ENCODE data around the gene PLCD1.

DNA sequence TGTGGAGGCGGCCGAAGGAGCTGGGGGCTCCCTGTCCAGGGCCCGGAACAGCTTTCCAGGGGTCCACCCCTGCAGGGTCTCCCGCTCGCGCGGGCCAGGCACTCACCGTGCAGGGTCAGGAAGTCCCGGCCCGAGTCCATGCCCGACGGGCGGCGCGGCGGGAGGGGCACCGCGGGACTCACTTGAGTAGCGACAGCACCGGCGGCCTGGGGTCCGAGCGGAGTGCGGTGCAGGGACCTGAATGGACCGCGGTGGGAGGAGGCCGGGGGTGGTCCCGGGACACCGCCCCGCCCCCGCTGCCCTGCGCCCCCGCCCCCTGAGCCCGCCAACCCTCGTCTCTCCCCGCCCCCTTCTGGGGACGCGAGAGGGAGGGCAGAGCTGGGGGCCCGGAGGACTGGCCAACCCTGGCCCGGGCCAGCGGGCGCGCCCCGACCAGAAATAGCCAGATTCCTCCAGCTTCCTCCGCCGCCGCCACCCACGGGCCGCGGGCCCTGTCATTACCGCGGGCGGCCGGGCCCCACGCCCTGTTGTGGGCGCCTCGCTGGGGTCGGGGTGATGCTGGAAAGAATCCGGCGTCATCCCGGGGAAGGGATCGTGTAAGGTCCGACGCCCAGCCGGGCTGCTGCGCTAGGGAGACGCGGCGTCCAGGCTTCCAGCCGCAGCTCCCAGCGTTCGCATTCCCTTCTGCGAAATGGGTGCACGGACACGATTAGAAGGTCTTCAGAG, at the start of gene PLCD1:
- TF ChIP-seq, protein P1, sequence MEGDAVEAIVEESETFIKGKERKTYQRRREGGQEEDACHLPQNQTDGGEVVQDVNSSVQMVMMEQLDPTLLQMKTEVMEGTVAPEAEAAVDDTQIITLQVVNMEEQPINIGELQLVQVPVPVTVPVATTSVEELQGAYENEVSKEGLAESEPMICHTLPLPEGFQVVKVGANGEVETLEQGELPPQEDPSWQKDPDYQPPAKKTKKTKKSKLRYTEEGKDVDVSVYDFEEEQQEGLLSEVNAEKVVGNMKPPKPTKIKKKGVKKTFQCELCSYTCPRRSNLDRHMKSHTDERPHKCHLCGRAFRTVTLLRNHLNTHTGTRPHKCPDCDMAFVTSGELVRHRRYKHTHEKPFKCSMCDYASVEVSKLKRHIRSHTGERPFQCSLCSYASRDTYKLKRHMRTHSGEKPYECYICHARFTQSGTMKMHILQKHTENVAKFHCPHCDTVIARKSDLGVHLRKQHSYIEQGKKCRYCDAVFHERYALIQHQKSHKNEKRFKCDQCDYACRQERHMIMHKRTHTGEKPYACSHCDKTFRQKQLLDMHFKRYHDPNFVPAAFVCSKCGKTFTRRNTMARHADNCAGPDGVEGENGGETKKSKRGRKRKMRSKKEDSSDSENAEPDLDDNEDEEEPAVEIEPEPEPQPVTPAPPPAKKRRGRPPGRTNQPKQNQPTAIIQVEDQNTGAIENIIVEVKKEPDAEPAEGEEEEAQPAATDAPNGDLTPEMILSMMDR (IDR thresholded peaks at IDR 0.05) = no peak
- TF ChIP-seq POLR2AphosphoS5 (IDR thresholded peaks at IDR 0.05) = peak in 2 of 3 donors; percentile 29 to 52
